ENCODE results near the gene S100A3.
"Not testable (repeated sequence)": the region's sequence is repeated elsewhere in the genome, so short reads cannot be mapped to it uniquely, and the experiment has no call there.

Gene S100A3

DNA sequence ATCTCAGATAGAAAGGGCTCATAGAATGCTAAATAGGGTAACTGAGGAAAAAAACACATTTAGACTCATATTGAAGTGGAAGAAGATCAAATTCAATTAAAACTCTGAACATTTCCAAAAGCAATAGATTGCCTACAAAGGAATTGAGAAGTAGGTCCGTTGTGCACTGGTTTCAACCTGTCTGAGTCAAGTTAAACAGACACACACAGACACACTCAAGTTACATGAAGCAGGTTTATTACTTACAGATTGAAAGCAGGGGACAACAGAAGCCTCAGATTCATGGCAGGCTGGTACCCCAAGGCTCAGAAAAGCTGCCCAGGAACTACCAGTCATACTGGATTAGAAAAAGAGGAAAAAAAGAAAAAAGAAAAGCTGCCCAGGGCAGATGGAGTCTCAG is 37.3 kb upstream of the S100A3 start:
- no peak overlapping the region for H3K4me3 ChIP-seq (ENCODE audit: low read depth, low read length)
- TF ChIP-seq, protein P1, sequence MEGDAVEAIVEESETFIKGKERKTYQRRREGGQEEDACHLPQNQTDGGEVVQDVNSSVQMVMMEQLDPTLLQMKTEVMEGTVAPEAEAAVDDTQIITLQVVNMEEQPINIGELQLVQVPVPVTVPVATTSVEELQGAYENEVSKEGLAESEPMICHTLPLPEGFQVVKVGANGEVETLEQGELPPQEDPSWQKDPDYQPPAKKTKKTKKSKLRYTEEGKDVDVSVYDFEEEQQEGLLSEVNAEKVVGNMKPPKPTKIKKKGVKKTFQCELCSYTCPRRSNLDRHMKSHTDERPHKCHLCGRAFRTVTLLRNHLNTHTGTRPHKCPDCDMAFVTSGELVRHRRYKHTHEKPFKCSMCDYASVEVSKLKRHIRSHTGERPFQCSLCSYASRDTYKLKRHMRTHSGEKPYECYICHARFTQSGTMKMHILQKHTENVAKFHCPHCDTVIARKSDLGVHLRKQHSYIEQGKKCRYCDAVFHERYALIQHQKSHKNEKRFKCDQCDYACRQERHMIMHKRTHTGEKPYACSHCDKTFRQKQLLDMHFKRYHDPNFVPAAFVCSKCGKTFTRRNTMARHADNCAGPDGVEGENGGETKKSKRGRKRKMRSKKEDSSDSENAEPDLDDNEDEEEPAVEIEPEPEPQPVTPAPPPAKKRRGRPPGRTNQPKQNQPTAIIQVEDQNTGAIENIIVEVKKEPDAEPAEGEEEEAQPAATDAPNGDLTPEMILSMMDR (IDR thresholded peaks at IDR 0.05; ENCODE audit: borderline replicate concordance, insufficient read depth, low read depth, low read length), result no peak

DNA sequence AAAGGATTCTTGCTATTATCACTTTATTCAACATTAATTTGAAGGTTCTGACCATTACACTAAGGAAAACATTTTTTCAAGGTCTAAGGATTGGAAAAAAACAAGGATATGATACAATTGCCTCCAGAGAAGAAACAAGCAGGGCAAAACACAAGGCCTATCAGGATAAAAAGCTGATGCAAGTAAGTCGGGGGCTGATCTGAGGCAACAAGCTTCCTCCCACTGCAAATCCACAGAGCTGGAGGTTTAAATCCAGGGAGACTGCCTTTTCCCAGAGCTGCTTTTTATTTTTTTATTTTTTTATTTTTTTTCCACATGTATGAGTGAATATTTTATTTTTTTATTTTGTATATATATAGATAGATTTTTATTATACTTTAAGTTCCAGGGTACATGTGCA is 35.9 kb upstream of the S100A3 start:
- no peak overlapping the region for H3K4me3 ChIP-seq (ENCODE audit: low read depth, low read length)
- TF ChIP-seq, protein P1 (IDR thresholded peaks at IDR 0.05; ENCODE audit: borderline replicate concordance, insufficient read depth, low read depth, low read length), result no peak

DNA sequence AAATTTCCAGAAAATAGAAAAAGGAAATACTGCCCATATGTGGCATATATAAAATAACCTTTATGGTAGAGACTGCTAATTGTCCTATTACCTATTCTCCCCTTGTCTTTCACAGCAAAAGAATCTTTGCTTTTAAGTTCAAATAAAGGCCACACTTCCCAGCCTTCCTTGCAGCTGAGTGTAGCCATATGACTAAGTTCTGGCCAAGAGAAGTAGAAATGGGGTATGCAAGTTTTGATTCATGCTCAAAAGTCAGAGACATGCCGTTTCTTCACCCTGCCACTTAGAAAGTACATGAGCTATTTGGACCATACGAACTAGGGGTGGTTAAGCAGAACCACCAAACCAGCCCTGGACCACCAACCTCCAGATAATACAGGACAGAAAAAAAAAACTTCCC is 34.9 kb upstream of the S100A3 start:
- no peak overlapping the region for H3K4me3 ChIP-seq (ENCODE audit: low read depth, low read length)
- TF ChIP-seq, protein P1 (IDR thresholded peaks at IDR 0.05; ENCODE audit: borderline replicate concordance, insufficient read depth, low read depth, low read length), result no peak

DNA sequence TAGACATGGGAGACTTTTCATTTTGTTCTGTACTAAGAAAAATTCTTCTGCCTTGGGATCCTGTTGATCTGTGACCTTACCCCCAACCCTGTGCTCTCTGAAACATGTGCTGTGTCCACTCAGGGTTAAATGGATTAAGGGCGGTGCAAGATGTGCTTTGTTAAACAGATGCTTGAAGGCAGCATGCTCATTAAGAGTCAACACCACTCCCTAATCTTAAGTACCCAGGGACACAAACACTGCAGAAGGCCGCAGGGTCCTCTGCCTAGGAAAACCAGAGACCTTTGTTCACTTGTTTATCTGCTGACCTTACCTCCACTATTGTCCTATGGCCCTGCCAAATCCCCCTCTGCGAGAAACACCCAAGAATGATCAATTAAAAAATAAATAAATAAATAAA is 34.5 kb upstream of the S100A3 start:
- not testable (repeated sequence) for H3K4me3 ChIP-seq (ENCODE audit: low read depth, low read length)

DNA sequence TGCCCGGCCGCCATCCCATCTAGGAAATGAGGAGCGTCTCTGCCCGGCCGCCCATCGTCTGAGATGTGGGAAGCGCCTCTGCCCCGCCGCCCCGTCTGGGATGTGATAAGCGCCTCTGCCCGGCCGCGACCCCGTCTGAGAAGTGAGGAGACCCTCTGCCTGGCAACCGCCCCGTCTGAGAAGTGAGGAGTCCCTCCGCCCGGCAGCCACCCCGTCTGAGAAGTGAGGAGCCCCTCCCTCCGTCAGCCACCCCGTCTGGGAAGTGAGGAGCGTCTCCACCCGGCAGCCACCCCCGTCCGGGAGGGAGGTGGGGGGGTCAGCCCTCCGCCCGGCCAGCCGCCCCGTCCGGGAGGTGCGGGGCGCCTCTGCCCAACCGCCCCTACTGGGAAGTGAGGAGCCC is 33.8 kb upstream of the S100A3 start:
- H3K4me3 ChIP-seq (ENCODE audit: low read depth, low read length), result not testable (repeated sequence)

DNA sequence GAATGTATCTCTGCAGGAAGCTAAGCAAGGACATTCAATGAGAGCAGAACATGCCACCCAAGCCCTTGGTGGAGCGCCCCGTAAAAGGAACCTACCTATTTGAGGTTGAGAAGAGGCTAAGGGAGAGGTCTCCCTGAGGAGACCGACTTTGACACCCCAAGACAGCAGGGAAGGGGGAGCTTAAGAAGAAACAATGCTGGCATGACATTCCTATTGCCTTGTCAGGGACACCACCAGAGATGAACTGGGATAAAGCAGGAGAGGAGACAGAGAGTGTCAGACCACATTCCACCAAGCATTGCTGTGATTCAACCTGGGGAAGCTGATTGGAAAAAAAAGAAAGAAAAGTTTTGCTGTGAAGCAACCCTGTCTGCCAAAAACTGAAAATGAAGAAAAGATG is 29.9 kb upstream of the S100A3 start:
- H3K4me3 ChIP-seq (ENCODE audit: low read depth, low read length), result no peak overlapping the region
- TF ChIP-seq, protein P1 (IDR thresholded peaks at IDR 0.05; ENCODE audit: borderline replicate concordance, insufficient read depth, low read depth, low read length), result no peak

DNA sequence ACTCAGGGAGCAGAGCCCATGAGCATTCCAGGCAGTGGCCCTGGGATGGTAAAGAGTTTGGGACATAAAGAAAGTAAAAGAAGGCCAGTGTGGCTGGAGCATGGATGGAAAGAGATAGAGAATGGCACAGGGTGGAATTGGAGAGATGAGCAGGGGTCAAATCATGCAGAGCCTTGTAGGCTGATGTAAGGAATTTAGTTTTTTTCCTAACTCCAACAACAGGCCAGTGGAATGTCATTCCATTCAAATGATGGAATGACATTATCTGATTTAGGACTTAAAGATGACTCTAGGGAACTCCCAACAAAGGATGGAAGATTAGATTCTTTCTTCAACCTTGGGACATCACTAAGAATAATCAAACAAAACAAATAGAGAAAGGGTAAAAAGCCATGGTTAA is 29.4 kb upstream of the S100A3 start:
- TF ChIP-seq, protein P1 (IDR thresholded peaks at IDR 0.05; ENCODE audit: borderline replicate concordance, insufficient read depth, low read depth, low read length), result no peak
- no peak overlapping the region for H3K4me3 ChIP-seq (ENCODE audit: low read depth, low read length)

DNA sequence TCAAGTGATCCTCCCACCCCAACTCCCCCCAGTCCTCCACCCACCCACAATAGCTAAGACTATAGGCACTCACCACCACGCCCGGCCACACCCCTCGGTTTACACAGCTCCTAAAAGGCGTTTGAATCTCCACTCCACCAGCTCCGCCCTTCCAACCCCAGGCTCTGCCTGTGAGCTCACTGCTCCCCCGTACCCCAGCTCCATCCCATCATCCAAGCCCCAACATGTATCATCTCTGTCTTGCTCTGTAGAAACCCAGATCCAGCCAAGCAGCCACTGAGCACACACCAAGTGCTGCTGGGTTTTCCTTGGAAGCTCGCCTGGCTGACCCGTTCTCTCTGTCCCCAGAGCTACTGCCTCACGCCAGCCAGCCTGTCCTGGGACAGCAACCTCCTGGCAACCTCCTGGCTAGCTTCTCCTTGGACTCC is 28.6 kb upstream of the S100A3 start:
- TF ChIP-seq, protein P1 (IDR thresholded peaks at IDR 0.05; ENCODE audit: borderline replicate concordance, insufficient read depth, low read depth, low read length), result no peak
- H3K4me3 ChIP-seq (ENCODE audit: low read depth, low read length), result no peak overlapping the region

All from GM12875 (cell line).